Subcutaneous adipose tissue (tissue), 4 donors: ENCODE results near the gene OR13G1. TPM values are rescaled to one million over a fixed set of nuclear protein-coding genes. Genes with fewer than 3 reads are reported as not detected.

ENCODE experiments used
- total RNA-seq, 4 donors: library from RNA; depleted of rRNA; stranded (reverse); fragments of >200 nt; gene quantifications; one replicate each; pipeline ENCODE4 v1.1.0, GENCODE V29; 2016
- TF ChIP-seq, protein P1 (sequence below): fragments of 450-650 bp; IDR thresholded peaks from one replicate; pipeline ENCODE4 v1.5.1; 2016; ENCODE audit warnings: low read depth, mild to moderate bottlenecking, control low read depth, antibody characterized with exemption, moderate library complexity

Gene OR13G1
- total RNA-seq, 4 donors from 2014 or later = not detected

GRCh38 chr1:247638781-247639180, 40.8 kb downstream of the OR13G1 start:
- TF ChIP-seq, protein P1, sequence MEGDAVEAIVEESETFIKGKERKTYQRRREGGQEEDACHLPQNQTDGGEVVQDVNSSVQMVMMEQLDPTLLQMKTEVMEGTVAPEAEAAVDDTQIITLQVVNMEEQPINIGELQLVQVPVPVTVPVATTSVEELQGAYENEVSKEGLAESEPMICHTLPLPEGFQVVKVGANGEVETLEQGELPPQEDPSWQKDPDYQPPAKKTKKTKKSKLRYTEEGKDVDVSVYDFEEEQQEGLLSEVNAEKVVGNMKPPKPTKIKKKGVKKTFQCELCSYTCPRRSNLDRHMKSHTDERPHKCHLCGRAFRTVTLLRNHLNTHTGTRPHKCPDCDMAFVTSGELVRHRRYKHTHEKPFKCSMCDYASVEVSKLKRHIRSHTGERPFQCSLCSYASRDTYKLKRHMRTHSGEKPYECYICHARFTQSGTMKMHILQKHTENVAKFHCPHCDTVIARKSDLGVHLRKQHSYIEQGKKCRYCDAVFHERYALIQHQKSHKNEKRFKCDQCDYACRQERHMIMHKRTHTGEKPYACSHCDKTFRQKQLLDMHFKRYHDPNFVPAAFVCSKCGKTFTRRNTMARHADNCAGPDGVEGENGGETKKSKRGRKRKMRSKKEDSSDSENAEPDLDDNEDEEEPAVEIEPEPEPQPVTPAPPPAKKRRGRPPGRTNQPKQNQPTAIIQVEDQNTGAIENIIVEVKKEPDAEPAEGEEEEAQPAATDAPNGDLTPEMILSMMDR = no peak

DNA sequence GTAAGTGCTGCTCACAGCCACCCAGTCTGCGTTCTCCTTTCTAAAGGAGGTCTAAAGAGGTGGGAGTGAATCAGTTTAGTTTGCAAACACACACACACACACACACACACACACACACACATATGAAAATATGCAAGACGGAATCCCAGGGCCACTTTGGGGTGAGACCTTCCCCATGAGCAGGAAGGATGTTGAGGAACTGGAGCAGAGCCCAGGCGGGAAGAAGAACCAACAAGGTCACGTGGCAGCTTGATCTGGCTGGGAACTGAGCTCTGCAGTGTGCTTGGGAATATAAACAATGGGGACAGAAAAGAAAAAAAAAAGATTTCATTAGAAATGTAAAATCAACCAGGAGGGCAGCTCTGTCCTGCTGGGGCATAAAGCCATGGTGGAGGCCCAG, 41.5 kb downstream of the OR13G1 start:
- TF ChIP-seq, protein P1 = no peak

DNA sequence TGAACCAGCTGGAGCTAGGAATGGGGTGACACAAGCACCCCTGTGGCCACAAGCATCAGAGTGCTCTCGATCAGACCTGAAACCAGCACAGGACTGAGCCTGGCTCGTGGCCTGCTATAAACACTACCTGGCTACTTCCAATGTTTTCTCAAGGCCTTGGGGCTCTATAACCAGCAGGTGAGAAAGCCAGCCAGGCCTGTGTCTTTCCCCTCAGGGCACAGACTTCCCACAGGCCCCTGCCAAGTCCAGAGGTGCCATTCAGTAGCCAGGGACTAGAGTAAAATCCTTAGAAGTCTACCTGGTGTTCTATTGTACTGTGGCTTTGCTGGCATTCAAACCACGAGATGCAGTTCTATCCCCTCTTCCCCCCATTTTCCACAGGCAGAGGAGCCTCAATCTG, 51.6 kb downstream of the OR13G1 start:
- TF ChIP-seq, protein P1 = no peak

Other genes with a start within 250 kb of the OR13G1 start
- not detected for gene OR2B11, start 221.6 kb downstream of the OR13G1 start, total RNA-seq
- gene OR2C3, start 143.3 kb downstream of the OR13G1 start, total RNA-seq = under 1 TPM in 1 of 4 donors, not detected in 3; 0.17 TPM
- 1 to 10 TPM in 2 of 4 donors, under 1 TPM in 2; 0.68 to 2.1 (median 0.93) TPM for gene GCSAML, start 130.6 kb downstream of the OR13G1 start, total RNA-seq
- gene OR2G2, start 91.4 kb downstream of the OR13G1 start, total RNA-seq = not detected
- not detected for gene OR2G3, start 74.2 kb downstream of the OR13G1 start, total RNA-seq
- not detected for gene OR6F1, start 36.9 kb upstream of the OR13G1 start, total RNA-seq
- gene OR14K1, start 58.9 kb upstream of the OR13G1 start, total RNA-seq = not detected
- gene OR14A2, start 68.4 kb upstream of the OR13G1 start, total RNA-seq = not detected
- gene OR1C1, start 80.8 kb upstream of the OR13G1 start, total RNA-seq = not detected
- gene OR14A16, start 144.4 kb upstream of the OR13G1 start, total RNA-seq = not detected
- gene OR11L1, start 162.2 kb upstream of the OR13G1 start, total RNA-seq = not detected
- gene TRIM58, start 177.4 kb upstream of the OR13G1 start, total RNA-seq = 1 to 10 TPM in 2 of 4 donors, under 1 TPM in 2; 0.33 to 7.0 (median 1.2) TPM
- 1 to 10 TPM in 1 of 4 donors, not detected in 3; 3.1 TPM for gene OR2W3, start 215.8 kb upstream of the OR13G1 start, total RNA-seq
- not detected for gene OR2T8, start 240.5 kb upstream of the OR13G1 start, total RNA-seq
- not detected for gene OR2AJ1, start 245.2 kb upstream of the OR13G1 start, total RNA-seq